K562 (cell line): ENCODE data around the gene BEST2. TPM values are rescaled to one million over a fixed set of nuclear protein-coding genes. Genes with fewer than 3 reads are reported as not detected.

Experiments
- ATAC-seq: fragments of 200-7000 bp; cut with Tn5 transposase; 3 replicates; pipeline ENCODE4 v1.9.1; 2020; ENCODE audit warnings: moderate library complexity
- BruUV-seq: library from RNA; stranded (reverse); fragments of 400-500 nt; replicated peaks from 2 replicates; lab custom pipeline; 2021; lab: Mats Ljungman, UMichigan
- CTCF ChIA-PET: fragments of 300-600 bp; formaldehyde crosslinking; extraction: SDS; loops from one replicate; lab custom pipeline; 2021; ENCODE audit warnings: low intra/inter-chr PET ratio; lab: Yijun Ruan, JAX
- POLR2A ChIA-PET: fragments of 300-600, 350-650 bp; sonication (Branson Sonifier 250); formaldehyde crosslinking; extraction: SDS; loops from one replicate; lab custom pipeline; 2021; ENCODE audit warnings: antibody characterized with exemption, inconsistent platforms; lab: Yijun Ruan, JAX
- DNase-seq, 4 experiments: peaks; one replicate each; pipeline versions ENCODE4 v3.0.0 to v3.0.0-alpha.2; 2011 to 2018; ENCODE audit warnings: low spot score in 3 of 4, mixed read lengths in 3 of 4; ENCODE audit errors: extremely low read depth in 1 of 4
- FAIRE-seq: peaks from 2 replicates; lab custom pipeline; 2011; peaks lifted over from hg19 to GRCh38; lab: Jason Lieb, UNC
- H2AFZ ChIP-seq: 2 replicates; pipeline ENCODE4 v1.6.0; 2011; ENCODE audit warnings: low read depth, low read length, control low read depth, inconsistent platforms
- H3K27ac ChIP-seq: fragments of 200-600 bp; 3 replicates; pipeline ENCODE4 v1.8.0; 2011; ENCODE audit warnings: low read depth, mild to moderate bottlenecking, control low read depth, inconsistent platforms, low read length, moderate library complexity, mixed read lengths; ENCODE audit errors: extremely low read depth
- H3K27me3 ChIP-seq, 2 experiments: fragments of 300-600 bp in 1 of 2; 2 replicates in 1 of 2; 3 replicates in 1 of 2; pipeline versions ENCODE4 v1.6.0 to v1.8.0; 2011; ENCODE audit warnings: inconsistent platforms in 2 of 2, low read length in 2 of 2, mild to moderate bottlenecking in 1 of 2, mixed read lengths in 1 of 2, moderate library complexity in 1 of 2; ENCODE audit not compliant: control insufficient read depth in 2 of 2, insufficient read depth in 2 of 2
- H3K36me3 ChIP-seq: fragments of 300-600 bp; 3 replicates; pipeline ENCODE4 v1.8.0; 2011; ENCODE audit warnings: mild to moderate bottlenecking, low read length, inconsistent platforms; ENCODE audit not compliant: control insufficient read depth, insufficient read depth
- H3K4me1 ChIP-seq, 2 experiments: fragments of 200-600 bp in 1 of 2; replicated peaks in 1 of 2; 2 replicates in 1 of 2; 3 replicates in 1 of 2; pipeline versions ENCODE4 v1.5.1 to v1.8.0; 2011; ENCODE audit warnings: inconsistent platforms in 2 of 2, low read length in 2 of 2, mild to moderate bottlenecking in 1 of 2, mixed read lengths in 1 of 2, moderate library complexity in 1 of 2; ENCODE audit not compliant: control insufficient read depth in 2 of 2, insufficient read depth in 2 of 2
- H3K4me2 ChIP-seq: 2 replicates; pipeline ENCODE4 v1.6.1; 2011; ENCODE audit warnings: low read length, control low read depth, inconsistent platforms, mixed read lengths; ENCODE audit not compliant: insufficient read depth
- H3K4me3 ChIP-seq: fragments of 200-600 bp; sonication (generic), shearing (Covaris generic); 2 replicates; pipeline ENCODE4 v1.5.1; 2016; ENCODE audit warnings: control low read depth, inconsistent platforms
- H3K79me2 ChIP-seq: fragments of 200-600 bp; 3 replicates; pipeline ENCODE4 v1.8.0; 2011; ENCODE audit warnings: low read length, inconsistent platforms; ENCODE audit not compliant: control insufficient read depth, insufficient read depth
- H3K9ac ChIP-seq, 2 experiments: 2 replicates each; pipeline versions ENCODE4 v1.6.0 to v1.6.1; 2011; ENCODE audit warnings: low read depth in 2 of 2, low read length in 2 of 2, control low read depth in 1 of 2, inconsistent platforms in 1 of 2, mild to moderate bottlenecking in 1 of 2, mixed read lengths in 1 of 2; ENCODE audit not compliant: insufficient read depth in 1 of 2
- H3K9me1 ChIP-seq: one replicate; pipeline ENCODE4 v1.6.0; 2011; ENCODE audit warnings: inconsistent platforms, mild to moderate bottlenecking, low read length, moderate library complexity; ENCODE audit not compliant: control insufficient read depth, insufficient read depth
- H3K9me3 ChIP-seq: replicated peaks from 2 replicates; pipeline ENCODE4 v1.5.1; 2011; ENCODE audit warnings: low read depth, low read length, inconsistent platforms; ENCODE audit not compliant: control insufficient read depth, insufficient read depth
- H4K20me1 ChIP-seq: replicated peaks from 2 replicates; pipeline ENCODE4 v1.6.1; 2011; ENCODE audit warnings: low read length, inconsistent platforms, mixed read lengths; ENCODE audit not compliant: control insufficient read depth, insufficient read depth
- CREB3 ChIP-seq: fragments of 450-650 bp; conservative IDR thresholded peaks from 2 replicates; pipeline ENCODE4 v1.6.1; 2016; ENCODE audit warnings: missing genetic modification characterization, low read depth, mild to moderate bottlenecking, missing compliant biosample characterization, moderate library complexity
- HMGXB4 ChIP-seq: sonication (generic); formaldehyde crosslinking; IDR thresholded peaks from 2 replicates; pipeline ENCODE4 v1.8.1; 2023; ENCODE audit warnings: mild to moderate bottlenecking, missing genetic modification reagents
- POLR2G ChIP-seq: fragments of 200-400 bp; formaldehyde crosslinking; IDR thresholded peaks from 2 replicates; pipeline ENCODE4 v1.6.1; 2017; ENCODE audit warnings: low read depth, mild to moderate bottlenecking, antibody characterized with exemption, low read length, moderate library complexity
- SUPT5H ChIP-seq: fragments of 450-650 bp; IDR thresholded peaks from 2 replicates; pipeline ENCODE4 v1.6.1; 2016
- TBP ChIP-seq: optimal IDR thresholded peaks from 2 replicates; pipeline ENCODE3; 2011; ENCODE audit warnings: low read depth, low read length, improper control_type of control experiment
- ZNF263 ChIP-seq: sonication (generic); formaldehyde crosslinking; IDR thresholded peaks from 2 replicates; pipeline ENCODE4 v1.8.0; 2022; ENCODE audit warnings: mild to moderate bottlenecking, missing genetic modification reagents, borderline replicate concordance
- WGBS: fragments of 100-300 bp; shearing (Covaris generic); methylation state at CpG from one replicate; pipeline ENCODE4 v1.1.6; 2016; ENCODE audit warnings: low coverage, mixed read lengths; ENCODE audit not compliant: insufficient coverage; ENCODE audit errors: missing lambda C conversion rate; 5-methylcytosine and 5-hydroxymethylcytosine counted together
- in situ Hi-C: fragments of 300-500 bp; cut with MboI; formaldehyde crosslinking; loops from 4 replicates; pipeline ENCODE4 v1.15.0; 2018; ENCODE audit warnings: inconsistent platforms, mixed read lengths
- intact Hi-C: fragments of 100-400 bp; cut with micrococcal nuclease; formaldehyde crosslinking; loops from 2 replicates; pipeline ENCODE4 v1.14.2; 2022
- polyA plus RNA-seq, 8 experiments: library from polyadenylated mRNA; depleted of rRNA in 4 of 8; stranded (reverse) in 5 of 8; unstranded in 3 of 8; fragments of >200 nt; fragmentation: Nextera tagmentation in 2 of 8; fragmentation: Illumina TruSeq in 1 of 8; extraction: Ambion mirVana in 2 of 8; extraction: Trizol in 1 of 8; gene quantifications; 2 replicates each; pipeline versions ENCODE4 v1.2.1 to v1.2.3, GENCODE V29; 2011 to 2014; ENCODE audit warnings: inconsistent platforms in 1 of 8, missing spikeins in 1 of 8
- total RNA-seq, 7 experiments: library from RNA; depleted of rRNA in 6 of 7; stranded (reverse); fragments of >200 nt in 6 of 7; fragmentation: Illumina TruSeq in 2 of 7; extraction: Trizol in 2 of 7; gene quantifications; 2 replicates each; pipeline versions ENCODE4 v1.2.1 to v1.2.3, GENCODE V29; 2011 to 2021; ENCODE audit warnings: low replicate concordance in 1 of 7

Gene BEST2
- total and polyA plus RNA-seq, 9 of the 15 experiments (the other 6 are each of a cell fraction or from before 2014, with no cell fraction given), result not detected

GRCh38 chr19:12748489-12748888, 3.1 kb upstream of the BEST2 start (continued):
- TF ChIP-seq CREB3 (tag), result no peak
- peak; percentile 22; the same call in 1 of the 2 replicates for TF ChIP-seq SUPT5H
- TF ChIP-seq HMGXB4 (CRISPR knock-in tag), result no peak

GRCh38 chr19:12749938-12750521, 1.6 kb upstream of the BEST2 start:
- Histone ChIP-seq H3K9me3 (peaks cover 9% of the 10 kb centered on the region), H3K9ac (peak overlapping the region in 1 of 2 experiments; percentile 21; a peak in 2 of 4 replicates), H3K36me3 (peaks cover 30% of the 10 kb centered on the region; the same call in 2 of the 3 replicates), H3K79me2 (no peaks in the 10 kb centered on the region), H3K4me3 (no peak overlapping the region), H3K4me1 (peaks cover 0 to 30% of the 10 kb centered on the region in 2 experiments; a peak in 3 of 5 replicates), H2AFZ (no peak overlapping the region), H3K9me1 (no peaks in the 10 kb centered on the region), H3K4me2 (no peak overlapping the region), H3K27ac (no peak overlapping the region), H4K20me1 (no peaks in the 10 kb centered on the region), H3K27me3 (peaks cover 20 to 36% of the 10 kb centered on the region in 2 experiments; a peak in 3 of 5 replicates)
- BruUV-seq, result no TSS peak
- no peak for FAIRE-seq
- ATAC-seq, result no peak
- intact Hi-C loops, result no loop called here
- TF ChIP-seq POLR2G (0 out of 2 replicates have a peak, but pooled peaks have one; percentile 40), TBP (no peak), ZNF263 (CRISPR knock-in tag) (peak; percentile 67; the same call in 1 of the 2 replicates)
- in situ Hi-C loops, result no loop called here
- POLR2A ChIA-PET, result interaction anchor here (0.6 to 1.7 kb wide), 3 partner anchors 9 to 13 kb away, joined by 3 to 4 read pairs (median 3); partner anchors contain the start of gene GET3
- DNase-seq, result no peak
- 30% methylated on average over 21 of the region's 24 CpGs for WGBS
- CTCF ChIA-PET, result no interaction called here
